Mesodermal cell (in vitro differentiated cells): ENCODE results near the gene PHOSPHO1. TPM values are rescaled to one million over a fixed set of nuclear protein-coding genes. Genes with fewer than 3 reads are reported as not detected.
A peak's percentile ranks its signal among the peaks of the same experiment; 100 is the strongest.
"Not testable (repeated sequence)": the region's sequence is repeated elsewhere in the genome, so short reads cannot be mapped to it uniquely, and the experiment has no call there.

Experiments
- H3K27ac ChIP-seq: 2 replicates; pipeline ENCODE4 v1.7.0; 2013; ENCODE audit warnings: mild to moderate bottlenecking, low read depth, low read length, moderate library complexity; ENCODE audit not compliant: severe bottlenecking
- H3K36me3 ChIP-seq: 2 replicates; pipeline ENCODE4 v1.7.1; 2013; ENCODE audit warnings: mild to moderate bottlenecking, low read length, moderate library complexity; ENCODE audit not compliant: control insufficient read depth, insufficient read depth
- H3K4me1 ChIP-seq: one replicate; pipeline ENCODE4 v1.7.1; 2013; ENCODE audit warnings: mild to moderate bottlenecking, low read length; ENCODE audit not compliant: insufficient read depth, control insufficient read depth, poor library complexity, severe bottlenecking
- H3K4me3 ChIP-seq: 2 replicates; pipeline ENCODE4 v1.7.0; 2013; ENCODE audit warnings: low read length, control low read depth, mild to moderate bottlenecking; ENCODE audit not compliant: insufficient read depth, poor library complexity, severe bottlenecking; ENCODE audit errors: extremely low read depth
- H3K9me3 ChIP-seq: 2 replicates; pipeline ENCODE4 v1.7.1; 2013; ENCODE audit warnings: mild to moderate bottlenecking, low read length, moderate library complexity; ENCODE audit not compliant: control insufficient read depth
- WGBS, 2 experiments: methylation state at CpG; one replicate each; pipeline ENCODE4 v1.1.5; 2013; ENCODE audit warnings: missing lambda C conversion rate in 2 of 2; ENCODE audit not compliant: insufficient coverage in 2 of 2; 5-methylcytosine and 5-hydroxymethylcytosine counted together
- polyA plus RNA-seq, 2 experiments: library from polyadenylated mRNA; stranded (reverse); fragments of 50-300 nt; gene quantifications; one replicate each; pipeline ENCODE4 v1.2.3, GENCODE V29; 2013

The PHOSPHO1 gene, protein sequence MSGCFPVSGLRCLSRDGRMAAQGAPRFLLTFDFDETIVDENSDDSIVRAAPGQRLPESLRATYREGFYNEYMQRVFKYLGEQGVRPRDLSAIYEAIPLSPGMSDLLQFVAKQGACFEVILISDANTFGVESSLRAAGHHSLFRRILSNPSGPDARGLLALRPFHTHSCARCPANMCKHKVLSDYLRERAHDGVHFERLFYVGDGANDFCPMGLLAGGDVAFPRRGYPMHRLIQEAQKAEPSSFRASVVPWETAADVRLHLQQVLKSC
- polyA plus RNA-seq (2013, experiment 1 of 2) = 1.4 TPM
- 1.3 TPM for polyA plus RNA-seq (2013, experiment 2 of 2)

DNA sequence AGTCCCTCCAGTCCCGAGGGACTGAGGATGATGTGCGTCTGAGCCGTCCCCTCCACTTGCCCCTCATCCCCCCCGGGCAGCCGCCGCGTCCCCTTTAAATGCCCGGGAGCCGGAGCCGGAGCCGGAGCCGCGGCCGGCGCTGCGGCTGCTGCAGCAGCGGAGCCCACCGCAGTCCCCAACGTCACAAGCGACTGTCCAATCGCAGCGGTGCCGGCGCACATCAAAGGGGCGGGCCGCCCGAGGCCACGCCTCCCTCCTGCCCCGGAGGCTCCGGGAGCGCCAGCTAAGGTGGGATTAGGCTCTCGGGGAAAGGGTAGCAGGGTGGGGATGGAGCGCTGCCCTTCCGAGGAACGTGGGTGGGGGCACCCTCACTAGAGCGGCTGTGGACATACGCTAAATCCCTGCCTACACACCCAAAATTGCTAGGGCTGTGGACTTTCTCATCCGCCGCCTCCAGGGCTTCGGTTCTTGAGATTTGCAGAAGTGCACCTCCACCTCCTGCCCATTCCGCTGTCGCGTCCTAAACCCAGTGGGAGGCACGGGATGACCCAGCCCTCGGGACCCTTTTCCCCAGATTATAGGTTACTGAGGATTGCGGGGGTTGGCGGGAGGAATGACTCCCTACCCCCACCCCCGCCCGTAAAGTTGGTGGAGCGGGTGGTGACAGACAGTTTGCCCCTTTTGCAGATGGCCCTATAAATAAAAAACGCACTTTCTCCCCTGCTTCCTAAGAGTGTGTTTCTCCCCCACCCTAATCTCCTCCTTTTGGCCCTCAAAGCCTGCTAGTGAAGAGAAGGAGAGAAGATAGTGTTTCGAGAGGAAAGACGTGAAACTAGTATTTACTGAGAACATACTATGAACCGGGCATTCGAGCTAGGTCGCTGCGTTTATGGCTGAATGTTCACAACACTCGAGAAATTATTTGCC lies at the start of gene PHOSPHO1:
Gene PHOSPHO1 (minus strand): TSS at position 152 of the 927 bp plus-strand sequence. CDS start 4,096 bp downstream, outside the sequence.
- Histone ChIP-seq H3K4me1 (peaks cover 18% of the 10 kb centered on the region), H3K4me3 (peak within 1 kb of the TSS; percentile 55), H3K9me3 (no peaks in the 10 kb centered on the region), H3K27ac (no peak within 1 kb of the TSS), H3K36me3 (no peaks in the 10 kb centered on the region)
- 3 to 6% methylated on average over 39 to 46 of the region's 58 CpGs for WGBS, 2 experiments

DNA sequence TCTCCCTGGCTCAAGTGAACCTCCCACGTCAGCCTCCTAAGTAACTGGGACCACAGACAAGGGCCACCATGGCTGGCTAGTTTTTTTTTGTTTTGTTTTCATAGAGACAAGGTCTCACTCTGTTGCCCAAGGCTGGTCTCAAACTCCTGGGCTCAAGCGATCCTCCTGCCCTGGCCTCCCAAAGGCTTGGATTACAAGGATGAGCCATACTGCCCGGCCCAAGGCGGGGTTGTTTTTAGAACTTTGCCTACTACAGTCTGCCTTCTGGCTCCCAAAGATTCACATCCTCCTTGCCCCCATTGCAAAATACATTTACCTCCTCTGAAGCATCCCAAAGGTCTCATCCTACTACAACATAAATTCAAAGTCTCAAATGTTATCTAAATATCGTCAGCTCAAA lies 49.5 kb upstream of the PHOSPHO1 start:
- H3K4me1 ChIP-seq = no peaks in the 10 kb centered on the region
- H3K36me3 ChIP-seq = no peaks in the 10 kb centered on the region
- no peaks in the 10 kb centered on the region for H3K9me3 ChIP-seq
- 96 to 100% methylated on average over 3 to 4 of the region's 5 CpGs for WGBS, 2 experiments
- H3K27ac ChIP-seq = no peak overlapping the region
- no peak overlapping the region for H3K4me3 ChIP-seq

DNA sequence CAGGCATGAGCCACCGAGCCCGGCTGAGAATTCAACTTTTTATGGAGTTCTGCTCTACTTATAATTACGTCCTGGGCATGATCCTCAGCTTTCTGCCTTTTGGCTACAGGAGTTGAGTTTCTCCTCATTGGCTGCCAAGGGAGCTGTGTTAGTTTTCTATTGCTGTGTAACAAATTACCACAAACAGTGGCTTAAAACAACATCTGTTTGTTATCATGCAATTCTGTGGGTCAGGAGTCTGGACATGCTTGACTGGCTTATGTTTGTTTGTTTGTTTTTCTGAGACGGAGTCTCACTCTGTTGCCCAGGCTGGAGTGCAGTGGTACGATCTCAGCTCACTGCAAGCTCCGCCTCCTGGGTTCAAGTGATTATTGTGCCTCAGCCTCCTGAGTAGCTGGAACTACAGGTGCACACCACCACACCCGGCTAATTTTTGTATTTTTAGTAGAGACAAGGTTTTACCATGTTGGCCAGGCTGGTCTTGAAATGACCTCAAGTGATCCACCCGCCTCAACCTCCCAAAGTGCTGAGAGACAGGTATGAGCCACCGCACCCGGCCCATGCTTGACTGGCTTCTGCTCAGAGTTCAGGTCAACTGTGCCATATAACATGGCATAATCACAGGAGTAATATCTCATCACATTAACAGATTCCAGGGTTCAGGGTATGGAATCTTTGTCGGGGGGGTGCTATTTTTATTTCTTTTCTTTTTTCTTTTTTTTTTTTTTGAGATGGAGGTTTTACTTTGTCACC lies 48.9 kb upstream of the PHOSPHO1 start:
- H3K4me1 ChIP-seq, H3K9me3 ChIP-seq, H3K27ac ChIP-seq, H3K4me3 ChIP-seq, H3K36me3 ChIP-seq: not testable (repeated sequence)
- WGBS, 2 experiments = 97 to 98% methylated on average over 6 to 11 of the region's 11 CpGs

DNA sequence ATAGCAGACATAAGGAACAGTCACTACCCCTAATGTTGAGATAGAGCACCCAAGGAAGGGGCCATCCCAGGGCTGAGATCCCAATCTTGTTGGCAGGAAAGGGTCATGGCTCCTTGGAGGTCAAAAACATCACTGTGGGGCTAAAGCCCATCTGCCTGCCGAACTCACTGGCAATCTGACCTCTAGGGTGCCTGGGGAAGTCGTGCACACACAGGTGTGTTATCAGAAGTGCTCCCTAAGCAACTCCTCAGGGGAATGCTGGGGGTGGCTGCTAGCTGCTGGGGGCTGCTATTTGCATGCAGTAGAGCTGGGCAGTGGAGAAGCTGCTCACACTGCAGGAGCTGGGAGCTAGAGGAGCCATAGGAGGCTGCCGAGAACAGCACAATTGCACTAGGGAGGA lies 47.5 kb upstream of the PHOSPHO1 start:
- Histone ChIP-seq H3K36me3 (no peaks in the 10 kb centered on the region), H3K27ac (no peak overlapping the region), H3K4me1 (no peaks in the 10 kb centered on the region), H3K9me3 (no peaks in the 10 kb centered on the region), H3K4me3 (no peak overlapping the region)
- 78 to 89% methylated on average over 2 to 3 of the region's 3 CpGs for WGBS, 2 experiments

DNA sequence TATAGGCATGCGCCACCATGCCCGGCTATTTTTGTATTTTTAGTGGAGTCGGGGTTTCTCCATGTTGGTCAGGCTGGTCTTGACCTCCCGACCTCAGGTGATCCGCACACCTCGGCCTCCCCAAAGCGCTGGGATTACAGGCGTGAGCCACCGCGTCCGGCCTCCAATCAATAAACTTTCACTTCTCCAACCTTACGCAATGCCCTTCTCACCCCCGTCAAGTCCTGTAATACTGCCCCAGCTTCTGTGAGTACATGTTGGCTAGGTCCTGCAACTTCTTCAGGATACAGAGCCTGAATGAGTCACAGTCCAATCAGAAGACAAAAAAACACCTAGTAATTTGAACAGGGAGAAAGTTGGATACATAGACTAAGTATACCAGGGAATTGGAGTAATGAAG lies 47.1 kb upstream of the PHOSPHO1 start:
- WGBS, 2 experiments = 92 to 97% methylated on average over 8 to 12 of the region's 13 CpGs
- no peak overlapping the region for H3K4me3 ChIP-seq
- H3K4me1 ChIP-seq = no peaks in the 10 kb centered on the region
- no peak overlapping the region for H3K27ac ChIP-seq
- no peaks in the 10 kb centered on the region for H3K36me3 ChIP-seq
- no peaks in the 10 kb centered on the region for H3K9me3 ChIP-seq

DNA sequence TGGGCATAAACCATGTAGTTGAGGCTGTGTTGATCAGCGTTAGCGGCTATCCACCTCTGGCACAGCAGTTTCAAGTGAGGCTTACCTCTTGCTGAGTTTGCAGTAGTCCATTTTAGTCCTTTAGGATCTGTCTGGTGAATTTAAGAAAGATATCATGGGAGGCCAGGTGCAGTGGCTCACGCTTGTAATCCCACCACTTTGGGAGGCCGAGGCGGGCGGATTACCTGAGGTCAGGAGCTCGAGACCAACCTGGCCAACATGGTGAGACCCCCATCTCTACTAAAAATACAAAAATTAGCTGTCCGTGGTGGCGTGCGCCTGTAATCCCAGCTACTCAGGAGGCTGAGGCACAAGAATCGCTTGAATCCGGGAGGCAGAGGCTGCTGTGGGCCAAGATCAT lies 45.4 kb upstream of the PHOSPHO1 start:
- H3K36me3 ChIP-seq, H3K9me3 ChIP-seq, H3K4me3 ChIP-seq, H3K27ac ChIP-seq, H3K4me1 ChIP-seq: not testable (repeated sequence)
- 98 to 99% methylated on average over 8 to 12 of the region's 12 CpGs for WGBS, 2 experiments

DNA sequence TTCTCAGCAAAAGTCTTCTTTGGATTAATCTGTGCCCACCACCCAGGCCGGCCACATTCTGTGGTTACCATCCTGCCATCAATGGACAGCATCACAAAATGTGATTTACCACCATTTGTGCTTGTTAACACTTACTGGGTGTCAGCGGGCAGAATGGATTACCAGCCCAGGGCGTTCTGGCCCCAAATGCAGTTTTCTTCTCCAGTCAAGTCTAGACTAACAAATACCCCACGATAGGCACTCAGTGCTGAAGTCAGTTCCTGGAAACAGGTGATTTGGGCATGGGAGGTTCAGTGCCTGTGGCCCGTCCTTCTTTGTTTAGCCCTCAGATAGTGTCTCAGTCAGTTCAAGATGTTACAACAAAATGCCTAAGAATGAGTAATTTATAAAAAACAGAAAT lies 38.8 kb upstream of the PHOSPHO1 start:
- no peak overlapping the region for H3K4me3 ChIP-seq
- H3K36me3 ChIP-seq = no peaks in the 10 kb centered on the region
- WGBS, 2 experiments = 91 to 96% methylated on average over 3 to 4 of the region's 5 CpGs
- H3K27ac ChIP-seq = no peak overlapping the region
- H3K9me3 ChIP-seq = no peaks in the 10 kb centered on the region
- no peaks in the 10 kb centered on the region for H3K4me1 ChIP-seq

DNA sequence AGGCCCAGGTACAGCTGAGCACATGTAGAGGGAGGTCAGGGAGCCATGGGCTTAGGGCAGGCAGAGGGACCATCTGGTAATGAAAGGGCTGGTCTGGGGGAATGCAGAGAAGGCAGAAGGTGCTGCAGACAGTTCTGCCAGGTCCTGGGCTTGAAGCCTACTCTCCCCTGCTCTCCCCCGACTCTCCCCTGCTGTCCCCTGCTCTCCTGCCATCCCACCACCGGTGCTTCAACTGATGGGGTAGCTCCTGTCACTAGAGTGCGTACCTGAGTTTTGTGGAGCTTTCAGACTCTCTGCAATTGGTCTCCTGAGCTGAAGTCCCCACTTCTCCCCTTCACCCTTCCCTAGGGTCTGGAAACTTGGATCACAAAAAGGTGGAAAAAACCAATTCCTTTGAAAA lies 37.3 kb upstream of the PHOSPHO1 start:
- H3K4me3 ChIP-seq = no peak overlapping the region
- no peaks in the 10 kb centered on the region for H3K36me3 ChIP-seq
- H3K4me1 ChIP-seq = no peaks in the 10 kb centered on the region
- no peak overlapping the region for H3K27ac ChIP-seq
- no peaks in the 10 kb centered on the region for H3K9me3 ChIP-seq
- WGBS, 2 experiments = 67 to 77% methylated on average over 3 of the region's 3 CpGs

DNA sequence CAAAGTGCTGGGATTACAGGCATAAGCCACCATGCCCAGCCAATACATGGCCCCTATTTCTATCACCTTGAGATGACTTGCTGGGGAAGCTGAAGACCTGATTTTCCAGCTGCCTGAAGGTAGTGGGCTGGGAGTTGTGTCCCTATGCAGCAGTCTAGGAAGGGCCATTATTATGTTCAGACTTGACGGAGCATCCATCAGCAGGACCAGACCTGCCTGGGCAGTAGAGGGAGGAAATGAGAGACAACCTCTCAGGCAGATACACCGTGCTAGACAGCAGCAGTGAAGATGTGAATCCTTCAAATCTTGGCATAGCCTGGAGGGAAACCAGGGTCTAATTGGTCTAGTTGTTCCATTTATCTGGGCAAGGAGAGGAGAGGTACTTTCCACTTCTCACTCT lies 35.6 kb upstream of the PHOSPHO1 start:
- Histone ChIP-seq H3K4me3 (no peak overlapping the region), H3K9me3 (no peaks in the 10 kb centered on the region)
- WGBS, 2 experiments = 93 to 100% methylated on average over 1 to 2 of the region's 2 CpGs

DNA sequence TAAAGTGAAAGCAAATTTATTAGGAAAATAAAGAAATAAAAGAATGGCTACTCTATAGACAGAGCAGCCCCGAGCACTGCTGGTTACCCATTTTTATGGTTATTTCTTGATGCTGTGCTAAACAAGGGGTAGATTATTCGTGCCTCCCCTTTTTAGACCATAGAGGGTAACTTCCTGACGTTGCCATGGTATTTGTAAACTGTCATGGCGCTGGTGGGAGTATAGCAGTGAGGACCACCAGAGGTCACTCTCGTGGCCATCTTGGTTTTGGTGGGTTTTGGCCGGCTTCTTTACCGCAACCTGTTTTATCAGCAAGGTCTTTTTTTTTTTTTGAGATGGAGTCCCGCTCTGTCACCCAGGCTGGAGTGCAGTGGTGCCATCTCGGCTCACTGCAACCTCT lies 31.0 kb upstream of the PHOSPHO1 start:
- WGBS, 2 experiments = 89 to 91% methylated on average over 7 to 9 of the region's 9 CpGs
- H3K9me3 ChIP-seq, H3K36me3 ChIP-seq, H3K27ac ChIP-seq, H3K4me3 ChIP-seq, H3K4me1 ChIP-seq: not testable (repeated sequence)

More for the DNA sequence above, 35.6 kb upstream of the PHOSPHO1 start:
- Histone ChIP-seq H3K4me1 (peaks cover under 1% of the 10 kb centered on the region), H3K27ac (no peak overlapping the region), H3K36me3 (no peaks in the 10 kb centered on the region)
